NCI-H510A (cell line): Measurements from ENCODE around the gene CDK5RAP3.
A peak's percentile ranks its signal among the peaks of the same experiment; 100 is the strongest.
"Not testable (repeated sequence)": the region's sequence is repeated elsewhere in the genome, so short reads cannot be mapped to it uniquely, and the experiment has no call there.

Experiments
- DNase-seq: peaks from one replicate; lab custom pipeline; 2025; lab: John Stamatoyannopoulos, UW

CDK5RAP3 gene

DNA sequence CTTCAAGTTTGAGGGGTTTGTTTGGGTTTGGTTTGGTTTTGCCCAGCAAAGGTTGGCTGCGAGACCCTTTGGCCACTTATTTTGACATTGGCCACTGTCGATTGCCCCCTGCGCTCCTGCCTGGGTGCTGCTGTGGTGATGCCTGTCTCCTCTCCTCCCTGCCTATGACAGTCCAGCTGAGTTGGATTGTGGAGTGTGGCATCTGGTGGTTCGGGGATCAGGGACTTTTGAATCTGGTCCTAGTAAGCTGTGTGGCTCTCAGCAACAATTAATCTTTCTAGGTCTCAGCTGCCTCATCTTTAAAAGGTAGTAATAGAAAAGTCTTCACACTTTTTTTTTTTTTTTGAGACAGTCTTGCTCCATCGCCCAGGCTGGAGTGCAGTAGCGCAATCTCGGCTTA, 27.1 kb downstream of the CDK5RAP3 start:
- DNase-seq: no peak

DNA sequence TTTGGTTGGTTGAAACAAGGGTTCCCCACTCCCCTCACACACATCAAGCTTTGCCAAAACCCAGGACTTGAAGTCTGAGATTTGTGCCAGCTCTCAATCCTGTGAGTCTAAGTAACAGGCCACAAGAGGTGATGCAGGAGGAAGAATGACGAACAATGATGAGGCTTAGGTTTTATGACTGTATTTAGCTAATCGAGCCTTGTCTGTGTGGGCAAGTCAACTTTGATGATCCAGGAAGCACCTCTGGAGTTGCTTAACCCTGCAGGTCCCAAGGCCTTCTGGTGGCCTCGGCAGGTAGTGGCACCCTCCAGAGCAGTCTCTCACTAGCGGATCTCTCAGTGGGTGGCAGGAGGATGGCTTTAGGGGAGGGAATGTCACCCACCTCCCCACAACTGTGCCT, 28.7 kb downstream of the CDK5RAP3 start:
- DNase-seq: no peak

DNA sequence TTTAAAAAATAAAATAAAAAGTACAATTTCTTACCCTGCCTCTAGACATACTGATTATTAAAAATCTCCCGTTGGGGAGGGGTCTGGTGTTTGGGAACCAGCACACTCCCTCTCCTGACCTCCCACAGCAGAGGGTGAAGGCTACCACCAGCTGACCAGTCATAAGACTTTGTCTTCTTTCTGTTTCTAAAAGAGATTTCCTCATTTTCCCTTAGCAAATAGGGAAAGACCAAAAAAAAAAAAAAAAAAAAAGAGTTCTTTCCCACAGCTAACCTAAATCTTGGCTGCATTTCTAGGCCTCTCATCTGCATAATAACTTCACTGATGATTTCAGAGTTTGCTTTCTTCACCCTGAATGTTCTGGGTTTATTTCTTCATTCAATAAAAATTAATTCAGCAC, 30.3 kb downstream of the CDK5RAP3 start:
- DNase-seq: no peak

DNA sequence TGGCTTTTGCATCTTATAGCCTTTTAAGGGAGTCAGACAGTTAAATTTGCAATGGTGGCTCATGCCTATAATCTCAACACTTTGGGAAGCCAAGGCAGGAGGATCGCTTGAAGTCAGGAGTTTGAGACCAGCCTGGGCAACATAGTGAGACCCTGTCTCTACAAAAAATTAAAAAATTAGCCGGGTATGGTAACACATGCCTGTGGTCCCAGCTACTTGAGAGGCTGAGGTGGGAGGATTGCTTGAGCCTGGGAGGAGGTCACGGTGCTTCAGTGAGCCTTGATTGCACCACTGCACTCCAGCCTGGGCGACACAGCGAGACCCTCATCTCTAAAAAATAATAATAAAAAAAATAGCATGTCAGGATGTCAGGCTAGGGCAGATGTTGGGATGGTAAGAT, 30.7 kb downstream of the CDK5RAP3 start:
- not testable (repeated sequence) for DNase-seq

GRCh38 chr17:48002266-48002915, 31.5 kb downstream of the CDK5RAP3 start:
- no peak for DNase-seq

- no peak for DNase-seq
Measured at GRCh38 chr17:48002916-48003416, 32.1 kb downstream of the CDK5RAP3 start.

GRCh38 chr17:48003417-48004151, 32.7 kb downstream of the CDK5RAP3 start:
- no peak for DNase-seq

GRCh38 chr17:48004983-48005382, 34.1 kb downstream of the CDK5RAP3 start:
- no peak for DNase-seq

DNA sequence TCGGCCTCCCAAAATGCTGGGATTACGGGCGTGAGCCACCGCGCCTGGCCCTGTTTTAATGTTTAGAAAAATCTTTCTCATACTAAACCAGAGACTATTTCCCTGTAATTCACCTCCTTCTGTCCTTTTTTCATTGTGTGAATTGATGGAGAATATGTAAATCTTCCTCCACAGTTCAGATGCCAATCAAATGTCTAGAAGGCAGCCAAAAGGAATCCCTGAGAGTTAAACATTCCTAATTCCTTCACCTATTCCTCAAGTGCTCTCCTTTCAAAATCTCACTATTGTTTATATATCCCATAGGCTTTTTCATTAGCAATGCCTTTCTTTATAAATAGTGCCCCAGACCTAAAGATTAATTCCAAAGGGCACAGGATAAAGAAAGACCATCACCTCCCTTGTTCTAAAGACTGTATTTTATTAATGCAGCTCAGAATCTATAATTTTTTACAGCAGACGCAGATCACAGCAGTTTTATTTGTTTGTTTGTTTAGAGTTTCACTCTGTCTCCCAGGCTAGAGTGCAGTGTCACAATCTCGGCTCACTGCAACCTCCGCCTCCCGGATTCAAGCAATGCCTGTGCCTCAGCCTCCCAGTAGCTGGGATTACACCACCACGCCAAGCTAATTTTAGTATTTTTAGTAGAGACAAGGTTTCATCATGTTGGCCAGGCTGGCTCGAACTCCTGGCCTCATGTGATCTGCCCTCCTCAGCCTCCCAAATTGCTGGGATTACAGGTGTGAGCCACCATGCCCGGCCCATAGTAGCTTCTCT, 36.2 kb downstream of the CDK5RAP3 start:
- no peak for DNase-seq

DNA sequence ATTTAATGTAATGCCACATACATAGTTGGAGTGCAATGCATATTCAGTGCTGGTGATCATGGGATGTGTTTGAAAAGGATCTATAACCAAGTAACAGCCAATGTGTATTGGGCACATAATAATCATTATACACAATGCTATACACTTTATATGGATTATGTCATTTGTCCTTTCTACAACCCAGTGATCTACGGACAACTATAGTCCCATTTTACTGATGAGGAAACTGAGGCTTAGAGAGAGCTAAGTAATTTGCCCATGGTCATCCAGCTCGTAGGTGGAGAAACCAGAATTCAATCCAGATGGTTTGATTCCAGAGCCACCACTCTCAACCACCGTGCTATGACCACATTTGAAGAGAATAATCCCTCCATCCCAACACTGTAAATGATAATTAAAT, 39.3 kb downstream of the CDK5RAP3 start:
- DNase-seq: no peak

DNA sequence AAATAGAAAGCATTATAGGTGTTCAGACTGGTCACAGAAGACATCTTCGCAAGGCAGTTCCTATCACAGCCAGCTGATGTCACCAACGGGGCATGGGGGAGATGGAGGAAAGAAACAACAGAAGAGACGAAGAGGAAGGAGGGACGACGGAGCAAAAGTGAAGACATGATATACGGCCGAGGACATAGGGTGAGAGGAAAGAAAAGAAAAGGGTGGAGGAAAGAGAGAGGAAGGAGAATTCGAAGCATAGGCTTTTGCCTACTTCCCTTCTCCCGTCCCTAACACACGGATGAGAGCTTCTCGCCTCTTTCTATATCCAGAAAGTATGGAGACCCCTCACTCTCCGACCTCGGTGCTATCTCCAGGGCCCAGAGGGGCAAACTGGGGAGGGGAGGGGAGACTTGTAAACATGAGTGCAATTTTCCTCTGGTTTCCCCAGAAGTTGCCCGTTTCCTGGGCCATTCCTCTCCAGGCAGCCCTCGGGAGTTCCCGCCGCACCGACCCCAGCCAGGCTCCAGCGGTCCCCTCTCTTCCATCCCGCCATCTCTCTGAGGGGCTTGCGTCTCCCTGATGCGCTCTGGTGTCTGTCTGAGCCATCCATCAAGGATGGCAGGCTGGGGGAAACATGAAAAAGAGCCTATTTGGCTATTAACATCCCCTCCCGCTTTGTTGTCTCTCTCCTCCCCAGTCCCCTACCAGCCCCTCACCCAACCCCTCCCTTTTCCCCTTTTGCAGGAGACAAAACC, 40.7 kb downstream of the CDK5RAP3 start:
- DNase-seq: peak; percentile 78

DNA sequence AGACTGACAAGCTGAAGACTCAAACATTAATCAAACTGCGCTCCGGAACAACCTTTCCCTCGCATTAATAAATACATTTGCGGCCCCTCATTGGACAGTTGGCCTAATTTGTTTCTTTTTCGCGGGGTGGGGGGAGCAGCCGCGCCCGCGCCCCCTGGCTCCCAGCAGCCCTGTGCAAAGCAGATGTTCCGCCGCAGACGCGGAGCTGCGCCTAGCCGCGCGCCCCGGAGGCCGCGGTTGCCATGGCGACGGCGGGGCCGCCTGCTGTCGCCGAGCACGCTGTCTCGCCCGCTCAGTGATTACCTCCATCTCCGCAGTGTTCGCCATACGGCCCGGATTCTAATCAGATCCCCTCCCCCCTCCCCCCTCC, 41.2 kb downstream of the CDK5RAP3 start:
- DNase-seq: peak; percentile 83

DNA sequence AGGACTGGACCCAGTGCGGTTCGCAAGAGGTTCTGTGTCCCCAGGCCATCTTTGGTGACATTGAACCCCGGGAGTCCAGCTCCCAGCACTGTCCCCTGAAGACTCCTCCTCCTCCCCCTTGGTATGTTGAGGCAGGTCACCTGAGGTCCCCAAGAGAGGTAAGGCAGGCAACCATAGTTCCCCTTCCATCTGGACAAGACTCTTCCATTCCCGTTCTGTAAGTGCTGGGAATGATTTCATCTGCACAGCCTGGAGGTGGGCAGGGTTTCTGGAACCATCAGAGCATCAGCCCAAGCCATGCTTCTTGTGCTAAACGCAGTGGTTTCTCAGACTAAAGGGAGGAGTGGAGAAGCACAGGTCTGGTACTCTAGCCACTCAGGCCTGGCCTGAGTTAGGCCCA, 41.7 kb downstream of the CDK5RAP3 start:
- no peak for DNase-seq

DNA sequence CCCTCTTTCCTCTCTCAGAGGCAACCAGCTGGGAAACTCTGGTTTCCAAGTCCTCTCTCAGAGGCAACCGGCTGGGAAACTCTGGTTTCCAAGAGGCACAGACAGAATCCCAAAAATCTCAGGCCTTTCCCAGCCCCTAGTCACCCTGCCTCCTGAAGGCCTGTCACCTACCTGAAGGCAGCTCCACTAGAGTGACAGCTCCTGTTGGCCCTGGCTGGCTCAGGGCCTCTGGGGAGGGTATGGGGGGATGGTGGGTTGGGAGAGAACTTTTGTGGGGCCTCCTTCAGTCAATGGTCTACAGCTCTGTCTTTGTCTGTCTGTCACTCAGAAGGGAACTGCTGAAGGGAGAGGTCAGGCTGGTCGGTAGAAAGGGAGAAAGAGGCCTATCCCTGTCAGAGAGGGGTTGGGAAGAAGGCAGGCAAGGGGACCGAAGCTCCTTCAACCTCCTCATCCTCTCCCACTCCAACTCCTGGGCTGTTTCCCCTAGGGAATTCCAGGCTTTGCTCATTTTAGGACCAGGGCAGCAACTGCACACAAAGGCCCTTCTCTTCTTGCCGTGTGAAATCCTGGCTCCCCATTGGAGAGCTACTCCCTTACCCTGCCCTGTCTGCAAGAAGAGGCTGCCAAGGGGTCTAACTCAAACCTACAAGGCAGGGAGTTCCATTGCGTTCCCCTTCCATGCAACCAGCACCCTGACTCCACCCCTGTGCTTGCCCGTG, 43.1 kb downstream of the CDK5RAP3 start:
- DNase-seq: no peak

- DNase-seq: no peak
Measured at GRCh38 chr17:48014595-48015111, 43.7 kb downstream of the CDK5RAP3 start.

GRCh38 chr17:48016112-48016511, 45.2 kb downstream of the CDK5RAP3 start:
- no peak for DNase-seq

- not testable (repeated sequence) for DNase-seq
Measured at GRCh38 chr17:48017817-48018158, 46.9 kb downstream of the CDK5RAP3 start.

GRCh38 chr17:48021934-48022333, 51.0 kb downstream of the CDK5RAP3 start:
- DNase-seq: no peak

GRCh38 chr17:48022901-48023300, 52.0 kb downstream of the CDK5RAP3 start:
- no peak for DNase-seq

DNA sequence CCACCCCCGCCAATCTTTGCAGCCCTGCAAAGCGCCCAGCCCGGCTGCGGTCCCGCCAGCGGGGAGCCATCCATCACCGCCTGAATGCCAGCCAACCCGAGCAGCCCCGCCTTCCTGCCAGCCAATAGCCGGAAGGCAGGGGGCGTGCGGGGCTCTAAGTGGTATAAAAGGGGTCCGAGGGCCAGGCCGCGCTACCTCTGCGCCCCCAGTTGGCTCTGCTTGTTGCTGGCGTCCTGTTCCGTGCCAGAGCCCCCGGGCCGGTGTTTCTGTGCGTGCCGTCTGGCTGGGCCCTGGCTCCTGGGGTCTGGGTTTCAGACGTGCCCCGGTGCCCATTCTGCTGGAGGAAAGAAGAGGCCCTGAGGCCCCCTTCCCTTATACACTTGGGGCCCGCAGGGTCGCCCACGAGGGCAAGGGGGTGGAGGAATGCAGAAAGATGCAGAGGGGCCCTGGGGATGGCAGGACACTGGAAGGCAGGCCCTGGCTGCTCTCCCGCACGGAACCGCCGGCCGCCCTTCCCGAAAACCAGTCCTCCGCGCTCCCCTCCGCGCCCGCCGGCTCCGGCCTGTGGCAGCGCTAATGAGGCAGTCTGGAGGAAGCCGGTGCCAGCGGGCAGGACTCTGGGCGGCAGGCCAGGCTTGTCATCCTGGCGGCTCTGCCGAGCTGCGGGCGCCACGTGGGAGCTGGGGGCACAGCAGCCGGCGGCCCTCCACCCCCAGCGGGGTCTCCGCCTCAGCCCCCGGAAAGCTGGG, 52.7 kb downstream of the CDK5RAP3 start:
- peak; percentile 90 for DNase-seq
